ENCODE measurements around the gene CDK13. TPM values are rescaled to one million over a fixed set of nuclear protein-coding genes. Genes with fewer than 3 reads are reported as not detected.

Gene CDK13
- total and polyA plus RNA-seq, 7 experiments from 2014 or later: 26.3 to 117 (median 105) TPM

- Mint-ChIP-seq H3K4me1 (peaks cover 11 to 26% (median 23%) of the 10 kb centered on the region in 7 donors), H3K27ac (peak overlapping the region in 6 of 9 donors; percentile 51 to 100 (median 70)), H3K9me3 (peaks cover 0 to 6% (median 0%) of the 10 kb centered on the region in 11 donors), H3K36me3 (peaks cover 0 to 4% (median 0%) of the 10 kb centered on the region in 5 donors), H3K27me3 (peaks cover 0 to 13% (median 0%) of the 10 kb centered on the region in 5 donors), H3K4me3 (no peak overlapping the region)
- Histone ChIP-seq H3K27ac (ENCODE audit: low read depth, low read length) (no peak overlapping the region), H3K4me3 (ENCODE audit: low read length) (no peak overlapping the region), H3K4me1 (ENCODE audit: control insufficient read depth in 2 of 2, insufficient read depth in 2 of 2, low read length in 2 of 2) (peaks cover 12 to 14% of the 10 kb centered on the region in 2 donors), H3K36me3 (ENCODE audit: control insufficient read depth in 2 of 3, insufficient read depth in 3 of 3, low read length in 3 of 3) (peaks cover 0 to 8% (median 0%) of the 10 kb centered on the region in 3 experiments), H3K9me3 (ENCODE audit: control insufficient read depth in 2 of 3, low read length in 3 of 3) (no peaks in the 10 kb centered on the region), H3K27me3 (ENCODE audit: control insufficient read depth in 2 of 2, insufficient read depth in 2 of 2, low read length in 2 of 2) (no peaks in the 10 kb centered on the region)
- DNase-seq: no peak
- no peak for ATAC-seq
- POLR2A ChIA-PET: interaction anchor here (0.6 to 4.2 kb wide), 3 partner anchors 11 to 1212 kb away, joined by 3 to 21 read pairs (median 4); no protein-coding TSS in a partner anchor
- intact Hi-C loops (cut with micrococcal nuclease): loop anchor here in 1 of 2 donors (10.0 kb wide), 1 partner anchor 1582 kb away; no protein-coding TSS in a partner anchor
- CTCF ChIA-PET: no interaction called here
These were observed 3.4 kb upstream of the CDK13 start for GRCh38 chr7:39946693-39947092.

- Mint-ChIP-seq H3K27ac (peak overlapping the region; percentile 98 to 100 (median 99)), H3K4me3 (peak overlapping the region; percentile 90 to 100 (median 96)), H3K27me3 (peaks cover 0 to 10% (median 0%) of the 10 kb centered on the region in 5 donors), H3K4me1 (peaks cover 21 to 40% (median 33%) of the 10 kb centered on the region in 7 donors), H3K9me3 (peaks cover 0 to 6% (median 0%) of the 10 kb centered on the region in 11 donors), H3K36me3 (peaks cover 0 to 13% (median 0%) of the 10 kb centered on the region in 5 donors)
- ChIA-PET CTCF (interaction anchor here (0.6 to 3.3 kb wide), 5 partner anchors 10 to 61 kb away, joined by 3 to 12 read pairs (median 4); no protein-coding TSS in a partner anchor), POLR2A (interaction anchor here (0.7 to 5.1 kb wide), 16 partner anchors 10 to 359 kb away, joined by 3 to 37 read pairs (median 4); partner anchors contain the start of genes MPLKIP and SUGCT)
- H3K36me3 ChIP-seq (ENCODE audit: control insufficient read depth in 2 of 3, insufficient read depth in 3 of 3, low read length in 3 of 3): peaks cover 0 to 8% (median 0%) of the 10 kb centered on the region in 3 experiments
- H3K27ac ChIP-seq (ENCODE audit: low read depth, low read length): peak overlapping the region; percentile 99
- H3K27me3 ChIP-seq (ENCODE audit: control insufficient read depth in 2 of 2, insufficient read depth in 2 of 2, low read length in 2 of 2): no peaks in the 10 kb centered on the region
- H3K4me3 ChIP-seq (ENCODE audit: low read length): peak overlapping the region; percentile 58
- intact Hi-C loops (cut with micrococcal nuclease): loop anchor here in 1 of 2 donors (2.0 to 10.0 kb wide), 2 partner anchors 368 to 1584 kb away; no protein-coding TSS in a partner anchor
- H3K4me1 ChIP-seq (ENCODE audit: control insufficient read depth in 2 of 2, insufficient read depth in 2 of 2, low read length in 2 of 2): peaks cover 13 to 15% of the 10 kb centered on the region in 2 donors
- DNase-seq (peak in 2 of 9 donors; percentile 10 to 13), ATAC-seq (no peak)
- no peaks in the 10 kb centered on the region for H3K9me3 ChIP-seq (ENCODE audit: control insufficient read depth in 2 of 3, low read length in 3 of 3)
These were observed 1.6 kb upstream of the CDK13 start for GRCh38 chr7:39948375-39948955.

- Histone ChIP-seq H3K36me3 (ENCODE audit: control insufficient read depth in 2 of 3, insufficient read depth in 3 of 3, low read length in 3 of 3) (peaks cover 0 to 8% (median 0%) of the 10 kb centered on the region in 3 experiments), H3K27me3 (ENCODE audit: control insufficient read depth in 2 of 2, insufficient read depth in 2 of 2, low read length in 2 of 2) (no peaks in the 10 kb centered on the region), H3K4me1 (ENCODE audit: control insufficient read depth in 2 of 2, insufficient read depth in 2 of 2, low read length in 2 of 2) (peaks cover 21% of the 10 kb centered on the region in 2 donors), H3K9me3 (ENCODE audit: control insufficient read depth in 2 of 3, low read length in 3 of 3) (no peaks in the 10 kb centered on the region), H3K27ac (ENCODE audit: low read depth, low read length) (peak overlapping the region; percentile 99), H3K4me3 (ENCODE audit: low read length) (peak overlapping the region; percentile 58)
- Mint-ChIP-seq H3K27me3 (peaks cover 0 to 10% (median 0%) of the 10 kb centered on the region in 5 donors), H3K27ac (peak overlapping the region; percentile 98 to 100 (median 99)), H3K4me1 (peaks cover 22 to 48% (median 37%) of the 10 kb centered on the region in 7 donors), H3K36me3 (peaks cover 0 to 16% (median 0%) of the 10 kb centered on the region in 5 donors), H3K9me3 (peaks cover 0 to 6% (median 0%) of the 10 kb centered on the region in 11 donors), H3K4me3 (peak overlapping the region; percentile 90 to 100 (median 96))
- intact Hi-C loops (cut with micrococcal nuclease): loop anchor here (1.0 to 10.0 kb wide), 9 partner anchors 53 to 1771 kb away; partner anchors contain the start of genes MPLKIP (in 2 of the 2), RALA (in 2 of the 2), STARD3NL (in 1 of the 2) and YAE1 (in 1 of the 2)
- POLR2A ChIA-PET: interaction anchor here (0.6 to 5.1 kb wide), 29 partner anchors 8 to 1040 kb away, joined by 3 to 37 read pairs (median 4); partner anchors contain the start of genes MPLKIP, SUGCT and VPS41
- peak; percentile 91 to 100 (median 99) for DNase-seq
- ATAC-seq: peak; percentile 85
- CTCF ChIA-PET: interaction anchor here (1.0 to 3.3 kb wide), 4 partner anchors 28 to 53 kb away, joined by 3 to 12 read pairs (median 4); no protein-coding TSS in a partner anchor
These were observed 814 bp upstream of the CDK13 start for GRCh38 chr7:39948956-39949928.

GRCh38 chr7:39950473-39951225, 593 bp downstream of the CDK13 start:
- peak overlapping the region; percentile 99 for H3K27ac ChIP-seq (ENCODE audit: low read depth, low read length)
- H3K4me3 ChIP-seq (ENCODE audit: low read length): peak overlapping the region; percentile 58
- CTCF ChIA-PET: interaction anchor here (1.0 to 3.3 kb wide), 4 partner anchors 27 to 102 kb away, joined by 3 to 12 read pairs (median 8); no protein-coding TSS in a partner anchor
- Mint-ChIP-seq H3K27me3 (peaks cover 0 to 7% (median 0%) of the 10 kb centered on the region in 5 donors), H3K4me1 (peaks cover 36 to 61% (median 51%) of the 10 kb centered on the region in 7 donors), H3K9me3 (peaks cover 0 to 6% (median 0%) of the 10 kb centered on the region in 11 donors), H3K4me3 (peak overlapping the region; percentile 90 to 100 (median 96)), H3K36me3 (peaks cover 0 to 22% (median 4%) of the 10 kb centered on the region in 5 donors), H3K27ac (peak overlapping the region; percentile 98 to 100 (median 99))
- ATAC-seq: no peak
- DNase-seq: peak in 8 of 9 donors; percentile 17 to 73 (median 48)
- peaks cover 32 to 35% of the 10 kb centered on the region in 2 donors for H3K4me1 ChIP-seq (ENCODE audit: control insufficient read depth in 2 of 2, insufficient read depth in 2 of 2, low read length in 2 of 2)
- peaks cover 0 to 8% (median 0%) of the 10 kb centered on the region in 3 experiments for H3K36me3 ChIP-seq (ENCODE audit: control insufficient read depth in 2 of 3, insufficient read depth in 3 of 3, low read length in 3 of 3)
- H3K27me3 ChIP-seq (ENCODE audit: control insufficient read depth in 2 of 2, insufficient read depth in 2 of 2, low read length in 2 of 2): no peaks in the 10 kb centered on the region
- intact Hi-C loops (cut with micrococcal nuclease): loop anchor here (1.0 to 5.0 kb wide), 6 partner anchors 28 to 383 kb away; partner anchors contain the start of gene YAE1 (in 1 of the 2)
- no peaks in the 10 kb centered on the region for H3K9me3 ChIP-seq (ENCODE audit: control insufficient read depth in 2 of 3, low read length in 3 of 3)
- POLR2A ChIA-PET: interaction anchor here (0.6 to 5.1 kb wide), 21 partner anchors 8 to 1042 kb away, joined by 3 to 37 read pairs (median 3); partner anchors contain the start of genes MPLKIP, SUGCT and VPS41

Data from naive thymus-derived CD4-positive, alpha-beta T cell (primary cell).